SK-N-SH (cell line): Measurements from ENCODE around the gene TCF12. TPM values are rescaled to one million over a fixed set of nuclear protein-coding genes. Genes with fewer than 3 reads are reported as not detected.

ENCODE experiments used
- CTCF ChIA-PET: fragments of 300-600, 350-600 bp; formaldehyde crosslinking; extraction: SDS; loops from one replicate; lab custom pipeline; 2021; lab: Yijun Ruan, JAX
- POLR2A ChIA-PET: fragments of 350-600 bp; sonication (Branson Sonifier 250); formaldehyde crosslinking; extraction: SDS; loops from one replicate; lab custom pipeline; 2020; ENCODE audit warnings: antibody characterized with exemption, inconsistent platforms; lab: Yijun Ruan, JAX
- DNase-seq: peaks from one replicate; pipeline ENCODE4 v3.0.0; 2012
- H2AFZ ChIP-seq: fragments of 200-600 bp; sonication (generic); 2 replicates; pipeline ENCODE4 v1.8.1; 2016; ENCODE audit warnings: antibody characterized with exemption, mild to moderate bottlenecking, low read depth
- H3F3A ChIP-seq: fragments of 200-600 bp; sonication (generic); replicated peaks from 2 replicates; pipeline ENCODE3; 2016; ENCODE audit warnings: antibody characterized with exemption, mild to moderate bottlenecking; ENCODE audit not compliant: insufficient read depth
- H3K27ac ChIP-seq, 2 experiments: fragments of 200-500 bp in 1 of 2; fragments of 200-600 bp in 1 of 2; sonication (Bioruptor generic) in 1 of 2; sonication (generic), shearing (Covaris generic) in 1 of 2; 2 replicates each; pipeline versions ENCODE4 v1.5.1 to v1.6.1; 2014 to 2016; ENCODE audit warnings: low read depth in 2 of 2, inconsistent platforms in 1 of 2, low read length in 1 of 2, mild to moderate bottlenecking in 1 of 2, mixed read lengths in 1 of 2
- H3K27me3 ChIP-seq: fragments of 200-600 bp; sonication (generic), shearing (Covaris generic); 2 replicates; pipeline ENCODE4 v1.6.1; 2016; ENCODE audit warnings: mixed run types; ENCODE audit not compliant: insufficient read depth
- H3K36me3 ChIP-seq, 2 experiments: fragments of 200-500 bp in 1 of 2; fragments of 200-600 bp in 1 of 2; sonication (Bioruptor generic) in 1 of 2; sonication (generic) in 1 of 2; replicated peaks in 1 of 2; 2 replicates each; pipeline versions ENCODE3 to v1.5.1; 2014 to 2016; ENCODE audit warnings: low read length in 1 of 2, mild to moderate bottlenecking in 1 of 2; ENCODE audit not compliant: insufficient read depth in 2 of 2, control insufficient read depth in 1 of 2
- H3K4me1 ChIP-seq, 2 experiments: fragments of 200-500 bp in 1 of 2; fragments of 200-600 bp in 1 of 2; sonication (Bioruptor generic) in 1 of 2; sonication (generic), shearing (Covaris generic) in 1 of 2; 2 replicates each; pipeline versions ENCODE4 v1.5.1 to v1.6.1; 2014 to 2016; ENCODE audit warnings: low read depth in 1 of 2, low read length in 1 of 2, mixed run types in 1 of 2; ENCODE audit not compliant: insufficient read depth in 2 of 2, control insufficient read depth in 1 of 2
- H3K4me2 ChIP-seq: fragments of 200-600 bp; sonication (generic), shearing (Covaris generic); 2 replicates; pipeline ENCODE4 v1.6.1; 2017; ENCODE audit warnings: mixed run types
- H3K4me3 ChIP-seq, 2 experiments: fragments of 200-500 bp in 1 of 2; fragments of 200-600 bp in 1 of 2; sonication (Bioruptor generic) in 1 of 2; sonication (generic), shearing (Covaris generic) in 1 of 2; 2 replicates each; pipeline versions ENCODE4 v1.5.1 to v1.8.1; 2014 to 2016; ENCODE audit warnings: low read depth in 2 of 2, inconsistent platforms in 1 of 2, low read length in 1 of 2, mild to moderate bottlenecking in 1 of 2, mixed read lengths in 1 of 2, moderate library complexity in 1 of 2
- H3K79me2 ChIP-seq: fragments of 200-600 bp; sonication (generic); 2 replicates; pipeline ENCODE4 v1.8.1; 2017; ENCODE audit warnings: mild to moderate bottlenecking; ENCODE audit not compliant: insufficient read depth
- H3K9ac ChIP-seq: fragments of 200-600 bp; sonication (generic); 2 replicates; pipeline ENCODE4 v1.6.1; 2017; ENCODE audit warnings: mixed run types
- H3K9me2 ChIP-seq: fragments of 200-600 bp; sonication (generic); 2 replicates; pipeline ENCODE4 v1.6.1; 2017; ENCODE audit warnings: mixed run types
- H3K9me3 ChIP-seq: fragments of 200-600 bp; sonication (generic); 2 replicates; pipeline ENCODE4 v1.6.1; 2017; ENCODE audit warnings: mixed run types, mild to moderate bottlenecking, moderate library complexity
- H4K20me1 ChIP-seq: fragments of 200-600 bp; sonication (generic); 2 replicates; pipeline ENCODE4 v1.6.1; 2017; ENCODE audit warnings: mild to moderate bottlenecking, mixed run types; ENCODE audit not compliant: insufficient read depth
- CHD2 ChIP-seq: fragments of 150-350 bp; IDR thresholded peaks from 2 replicates; pipeline ENCODE4 v1.6.1; 2018; ENCODE audit warnings: low read length; ENCODE audit not compliant: partially characterized antibody
- CTCF ChIP-seq: fragments of 200-600 bp; sonication (generic); IDR thresholded peaks from 2 replicates; pipeline ENCODE4 v1.6.1; 2017; ENCODE audit warnings: antibody characterized with exemption, mild to moderate bottlenecking, moderate library complexity
- EZH2phosphoT487 ChIP-seq: fragments of 200-600 bp; sonication (generic); IDR thresholded peaks from 2 replicates; pipeline ENCODE4 v1.6.1; 2017; ENCODE audit warnings: low read depth, mixed run types, mild to moderate bottlenecking, antibody characterized with exemption, moderate library complexity, borderline replicate concordance
- FOXJ3 ChIP-seq: sonication (generic); formaldehyde crosslinking; IDR thresholded peaks from 2 replicates; pipeline ENCODE4 v1.5.1; 2020; ENCODE audit warnings: mild to moderate bottlenecking, missing genetic modification reagents
- FOXM1 ChIP-seq: IDR thresholded peaks from 2 replicates; pipeline ENCODE4 v1.4.0; 2012; ENCODE audit warnings: low read depth, mild to moderate bottlenecking
- GABPA ChIP-seq: IDR thresholded peaks from 2 replicates; pipeline ENCODE4 v1.4.0; 2012; ENCODE audit warnings: low read depth, mild to moderate bottlenecking
- JUND ChIP-seq: IDR thresholded peaks from 2 replicates; pipeline ENCODE4 v1.4.0; 2012
- MAX ChIP-seq: IDR thresholded peaks from 2 replicates; pipeline ENCODE4 v1.4.0; 2012; ENCODE audit warnings: low read depth
- NFIC ChIP-seq: IDR thresholded peaks from 2 replicates; pipeline ENCODE4 v1.4.0; 2012; ENCODE audit warnings: borderline replicate concordance
- NRF1 ChIP-seq: IDR thresholded peaks from 2 replicates; pipeline ENCODE4 v1.6.1; 2012; ENCODE audit warnings: low read depth, mild to moderate bottlenecking, low read length
- SMC3 ChIP-seq: IDR thresholded peaks from 2 replicates; pipeline ENCODE4 v1.6.1; 2012; ENCODE audit warnings: low read depth, low read length, improper control_type of control experiment
- USF2 ChIP-seq: fragments of 150-350 bp; IDR thresholded peaks from 2 replicates; pipeline ENCODE4 v1.6.1; 2017; ENCODE audit warnings: antibody characterized with exemption, low read length, low read depth, borderline replicate concordance
- WGBS: methylation state at CpG from one replicate; pipeline ENCODE4 v1.1.6; 2017; ENCODE audit warnings: low lambda C conversion rate; 5-methylcytosine and 5-hydroxymethylcytosine counted together
- polyA plus RNA-seq, 3 experiments: library from polyadenylated mRNA; depleted of rRNA; stranded (reverse); fragments of >200 nt; gene quantifications; 2 replicates each; pipeline ENCODE4 v1.2.3, GENCODE V29; 2012

Gene TCF12
- polyA plus RNA-seq, 1 of the 3 experiments (the other 2 are of a cell fraction) = 49.6 TPM

- WGBS = 92% methylated on average over 12 of the region's 13 CpGs
- H2AFZ ChIP-seq = no peak overlapping the region
- CTCF ChIA-PET = interaction anchor here (0.8 to 3.1 kb wide), 4 partner anchors 8 to 220 kb away, joined by 3 to 12 read pairs (median 5); no protein-coding TSS in a partner anchor
These were observed 403.6 kb downstream of the TCF12 start for GRCh38 chr15:57321973-57322601.

More at GRCh38 chr15:57321973-57322601, 403.6 kb downstream of the TCF12 start:
- H3K4me3 ChIP-seq = no peak overlapping the region
- peaks cover 14% of the 10 kb centered on the region for H3F3A ChIP-seq
- no peaks in the 10 kb centered on the region for H4K20me1 ChIP-seq
- H3K9me2 ChIP-seq = no peaks in the 10 kb centered on the region
- no peak for TF ChIP-seq NFIC
- TF ChIP-seq CTCF = no peak
- no peak for TF ChIP-seq MAX
- no peak for TF ChIP-seq FOXJ3
- no peak for TF ChIP-seq CHD2
- TF ChIP-seq FOXM1 = no peak
- no peak for TF ChIP-seq GABPA
- TF ChIP-seq JUND = no peak
- TF ChIP-seq EZH2phosphoT487 = no peak
- no peak for TF ChIP-seq SMC3
- TF ChIP-seq NRF1 = no peak
- no peak for TF ChIP-seq USF2
- POLR2A ChIA-PET = no interaction called here
- H3K4me2 ChIP-seq = no peak overlapping the region
- no peaks in the 10 kb centered on the region for H3K36me3 ChIP-seq
- H3K9me3 ChIP-seq = no peaks in the 10 kb centered on the region
- DNase-seq = no peak
- peaks cover 8 to 27% of the 10 kb centered on the region in 2 experiments; a peak in 2 of 4 replicates for H3K4me1 ChIP-seq
- H3K79me2 ChIP-seq = no peaks in the 10 kb centered on the region
- no peak overlapping the region for H3K9ac ChIP-seq
- H3K27me3 ChIP-seq = no peaks in the 10 kb centered on the region
- H3K27ac ChIP-seq = no peak overlapping the region
